Kidney tubule cell (primary cell): ENCODE data around the gene ZFYVE21.

Source experiments
- DNase-seq: peaks from one replicate; pipeline ENCODE4 v3.0.0-alpha.2; 2018; ENCODE audit warnings: low spot score

ZFYVE21 gene

DNA sequence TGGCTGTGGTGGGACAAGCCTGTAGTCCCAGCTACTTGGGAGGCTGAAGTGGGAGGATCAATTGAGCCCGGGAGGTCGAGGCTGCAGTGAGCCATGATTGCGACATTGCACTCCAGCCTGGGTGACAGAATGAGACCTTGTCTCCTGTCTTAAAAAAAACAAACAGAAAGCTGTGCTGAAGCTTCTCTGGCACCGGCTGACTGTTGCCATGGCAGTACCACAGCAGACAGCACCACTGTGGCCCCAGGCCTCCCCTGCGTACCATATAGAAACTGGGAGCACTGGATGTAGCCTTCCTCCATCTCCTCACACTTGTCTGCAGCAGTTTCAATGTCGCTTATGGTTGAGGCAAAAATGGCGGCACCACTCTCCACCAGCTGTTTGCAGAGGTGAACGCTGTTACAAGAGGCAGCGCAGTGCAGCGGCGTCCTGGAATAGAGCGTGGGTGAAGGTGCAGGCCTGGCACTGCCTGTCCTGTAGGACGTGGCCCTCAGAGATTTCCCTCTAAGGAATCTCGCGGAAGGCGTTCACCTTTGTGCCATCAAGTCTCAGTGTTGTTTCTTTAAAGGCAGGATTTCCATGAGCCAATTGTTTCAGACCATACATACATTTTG is 21.9 kb downstream of the ZFYVE21 start:
- no peak for DNase-seq

GRCh38 chr14:103738166-103738565 is 22.6 kb downstream of the ZFYVE21 start:
- DNase-seq: no peak

GRCh38 chr14:103738701-103739451 is 23.3 kb downstream of the ZFYVE21 start:
- DNase-seq: no peak

DNA sequence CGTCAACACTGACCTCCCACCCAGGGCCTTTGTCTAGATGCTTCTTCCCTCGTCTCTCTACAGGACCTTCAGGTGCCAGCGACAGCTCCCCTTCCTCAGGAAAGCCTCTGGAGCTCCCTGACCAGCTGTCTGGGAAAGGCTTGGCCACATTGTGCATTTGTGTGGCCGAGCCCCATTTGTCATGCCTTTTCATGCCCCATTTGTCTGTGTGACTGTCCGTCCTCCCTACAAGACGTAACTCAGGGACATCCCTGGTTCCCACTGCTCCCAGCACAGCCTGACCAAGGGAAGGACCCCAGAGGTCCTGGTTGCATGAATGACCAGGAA is 23.8 kb downstream of the ZFYVE21 start:
- DNase-seq: no peak

DNA sequence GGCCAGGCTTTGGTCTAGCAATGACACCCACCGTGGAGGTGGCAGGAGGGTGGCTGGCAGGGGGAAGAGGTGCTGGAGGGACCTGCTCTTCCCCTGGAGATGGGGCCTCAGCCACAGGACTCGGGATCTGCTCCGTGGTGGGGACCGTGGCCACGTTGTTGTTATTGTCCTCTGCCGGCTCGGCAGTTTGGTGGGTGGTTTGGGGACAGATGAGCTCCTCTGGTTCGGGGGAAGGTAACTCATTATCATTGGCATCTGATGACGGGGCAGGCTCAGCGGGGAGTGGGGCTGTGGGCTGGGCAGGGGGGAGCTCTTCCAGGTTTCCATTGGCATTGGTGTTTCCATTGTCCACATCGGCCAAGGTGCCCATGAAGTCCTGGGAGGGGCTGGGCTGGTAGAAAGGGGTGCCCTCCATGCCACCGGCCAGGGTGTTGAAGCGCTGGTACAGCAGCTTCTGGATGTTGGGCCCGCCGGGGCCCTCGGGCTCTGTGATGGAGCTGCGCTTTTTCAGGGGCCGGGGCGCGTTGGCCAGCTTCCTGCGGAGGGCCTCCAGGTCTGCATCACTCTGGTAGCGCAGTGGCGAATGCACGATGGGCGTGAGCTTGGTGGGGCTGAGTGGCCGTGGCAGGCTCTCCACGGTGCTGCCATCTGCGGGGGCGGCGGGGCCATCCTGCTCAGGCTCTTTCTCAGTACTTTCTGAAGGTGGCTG is 24.3 kb downstream of the ZFYVE21 start:
- no peak for DNase-seq

GRCh38 chr14:103740991-103741689 is 25.5 kb downstream of the ZFYVE21 start:
- DNase-seq: peak; percentile 42

GRCh38 chr14:103741876-103742275 is 26.3 kb downstream of the ZFYVE21 start:
- DNase-seq: no peak

- DNase-seq: no peak
Observed at GRCh38 chr14:103742499-103743255, 27.1 kb downstream of the ZFYVE21 start.

DNA sequence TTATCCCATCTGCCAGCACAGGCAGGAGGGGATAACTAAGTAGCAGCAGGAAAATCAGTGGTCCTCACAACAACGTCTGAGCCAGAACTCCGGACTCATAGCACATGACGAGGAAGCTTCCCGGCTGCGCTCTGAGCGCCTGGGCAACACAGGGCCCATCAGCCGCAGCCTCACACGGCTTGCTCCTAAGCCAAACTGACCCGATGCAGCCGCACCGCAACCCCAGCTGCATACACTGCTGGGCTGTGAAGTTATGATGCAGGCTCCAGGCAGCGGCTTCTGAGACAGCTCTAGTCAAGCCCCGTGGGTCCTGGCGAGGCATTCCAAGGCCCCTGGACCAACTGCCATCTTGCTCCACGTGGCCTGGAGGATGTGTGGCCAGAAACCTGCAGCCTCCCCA is 28.1 kb downstream of the ZFYVE21 start:
- DNase-seq: no peak

GRCh38 chr14:103744621-103745395 is 29.2 kb downstream of the ZFYVE21 start:
- no peak for DNase-seq

DNA sequence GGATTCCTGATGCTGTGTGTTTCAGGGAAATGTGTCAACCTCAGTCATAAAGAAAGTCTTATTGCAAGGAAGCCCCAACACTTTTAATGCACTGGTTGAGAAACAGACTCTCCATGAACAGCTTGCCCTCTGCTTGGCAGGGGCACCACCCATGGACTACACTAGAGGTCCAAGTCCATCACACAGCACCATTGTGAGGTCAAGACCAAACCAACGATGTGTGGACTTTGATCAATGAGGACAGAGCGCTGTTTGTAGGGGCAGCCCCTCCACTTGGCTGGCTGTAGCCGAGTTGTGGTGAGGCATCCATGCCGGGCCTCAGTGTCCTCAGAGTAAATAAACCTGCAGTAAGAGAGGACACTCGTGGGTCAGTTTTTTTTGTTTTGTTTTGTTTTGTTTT is 29.8 kb downstream of the ZFYVE21 start:
- no peak for DNase-seq

DNA sequence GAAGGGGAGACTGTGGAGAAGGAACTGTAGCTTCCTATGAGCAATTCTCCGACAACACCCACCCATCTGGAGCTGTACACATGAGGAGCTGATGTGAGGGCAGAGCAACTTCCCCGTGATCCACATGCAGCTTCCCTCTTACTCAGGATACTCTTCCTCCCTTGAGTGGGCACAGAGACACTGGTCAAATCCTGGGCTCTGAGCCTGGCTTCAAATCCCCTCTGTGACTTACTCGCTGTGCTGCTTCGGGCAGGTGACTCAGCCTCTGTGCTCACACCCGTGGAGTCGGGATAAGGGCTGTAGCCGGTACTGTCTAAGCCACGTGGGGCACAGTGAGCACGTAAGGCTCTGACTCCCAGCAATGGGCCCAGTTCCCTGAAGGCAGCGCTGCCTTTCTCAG is 31.1 kb downstream of the ZFYVE21 start:
- peak; percentile 77 for DNase-seq

- DNase-seq: no peak
Observed at GRCh38 chr14:103748534-103748857, 32.9 kb downstream of the ZFYVE21 start.

GRCh38 chr14:103749452-103749851 is 33.8 kb downstream of the ZFYVE21 start:
- no peak for DNase-seq

DNA sequence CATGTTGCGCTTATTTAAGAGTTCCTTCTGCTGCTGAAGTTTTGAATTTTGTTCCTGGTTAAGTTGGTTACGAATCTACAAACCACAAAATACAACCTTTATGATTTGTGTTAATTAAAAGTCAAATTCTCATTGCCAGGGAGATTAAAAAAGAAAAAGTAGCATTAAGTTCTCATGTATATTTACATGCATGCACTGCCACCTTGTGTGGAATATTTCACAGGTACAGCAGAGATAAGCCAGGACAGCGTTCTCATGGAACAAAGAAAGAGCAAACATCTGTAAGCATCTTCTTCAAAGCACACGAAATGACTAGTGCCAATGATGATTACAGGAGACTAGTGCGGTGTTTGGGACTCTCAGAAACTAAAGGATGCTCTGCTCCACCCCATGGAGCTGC is 34.2 kb downstream of the ZFYVE21 start:
- DNase-seq: no peak

DNA sequence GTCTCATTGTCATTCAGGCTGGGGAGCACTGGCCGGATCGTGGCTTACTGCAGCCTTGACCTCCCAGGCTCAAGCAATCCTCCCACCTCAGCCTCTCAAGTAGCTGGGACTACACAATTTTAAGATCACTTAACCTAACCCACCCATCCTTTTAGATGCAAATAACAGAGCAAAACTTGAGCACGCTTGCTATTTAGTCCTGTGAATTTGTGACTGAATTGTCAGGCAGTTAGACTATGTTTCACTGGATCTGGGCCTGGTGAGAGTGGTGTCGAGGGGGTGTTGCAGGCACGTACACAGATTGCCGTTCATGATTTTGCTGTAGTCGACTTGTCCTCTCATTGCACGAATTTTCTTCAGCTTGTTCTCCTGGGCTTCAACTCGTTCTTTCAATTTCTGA is 38.2 kb downstream of the ZFYVE21 start:
- DNase-seq: no peak

GRCh38 chr14:103755060-103755459 is 39.5 kb downstream of the ZFYVE21 start:
- DNase-seq: no peak

DNA sequence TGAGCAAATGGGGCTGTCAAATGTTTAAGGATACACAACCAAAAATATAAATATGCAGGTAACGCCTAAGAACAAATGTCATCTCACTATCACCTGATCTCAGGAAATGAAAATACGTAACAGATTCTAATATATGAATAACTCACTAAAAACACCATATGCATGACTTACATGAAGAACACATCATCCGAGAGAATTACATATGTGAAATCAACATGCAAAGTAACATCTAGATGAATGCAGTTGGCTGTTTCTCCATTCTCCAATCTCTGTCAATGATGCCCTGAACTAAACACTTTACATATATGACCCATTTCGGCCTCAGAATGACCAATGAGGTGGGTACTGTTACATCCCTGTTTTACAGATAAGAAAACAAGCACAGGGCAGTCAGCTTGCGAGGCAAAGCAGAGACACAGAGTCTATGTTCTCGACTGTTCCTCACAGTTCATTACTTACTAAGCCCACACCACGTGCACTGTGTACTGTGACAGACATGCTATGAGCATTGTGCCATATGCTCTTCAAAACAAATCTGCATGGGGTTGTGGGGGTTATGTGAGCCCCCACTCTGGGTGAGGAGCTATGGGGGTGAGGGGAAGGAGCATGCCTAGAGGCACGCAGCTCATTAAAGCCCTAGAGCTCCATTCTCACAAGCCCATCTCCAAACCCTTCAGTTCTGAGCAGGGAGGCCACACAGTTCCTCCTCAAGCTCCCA is 42.6 kb downstream of the ZFYVE21 start:
- DNase-seq: no peak

DNA sequence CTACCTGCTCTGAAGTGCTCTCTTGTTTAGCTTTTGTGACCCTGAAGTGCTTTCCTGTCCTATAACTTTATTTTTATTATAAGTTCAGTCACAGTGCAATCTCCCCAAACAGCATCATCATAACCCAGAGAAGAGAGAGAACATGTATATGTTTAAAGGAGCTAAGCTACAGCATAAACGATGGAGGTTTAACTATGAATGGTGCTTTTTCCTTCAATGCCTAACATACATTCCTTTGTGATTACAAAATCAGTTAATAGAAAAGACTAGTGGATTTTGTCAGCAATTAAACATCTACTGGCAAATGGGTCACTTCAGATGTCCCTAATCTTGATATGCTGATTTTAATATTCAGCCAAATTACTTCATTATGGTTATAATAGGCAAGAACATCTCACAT is 46.4 kb downstream of the ZFYVE21 start:
- DNase-seq: peak; percentile 28

- no peak for DNase-seq
Observed at GRCh38 chr14:103762541-103762940, 46.9 kb downstream of the ZFYVE21 start.
